Stomach (tissue), 4 donors: ENCODE data around the gene OMA1.

Source experiments
- CTCF ChIP-seq, 7 experiments: fragments of 450-650 bp in 4 of 7; fragments of 200-600 bp in 3 of 7; sonication (generic) in 3 of 7; IDR thresholded peaks; one replicate each; pipeline ENCODE4 v1.5.1; 2016 to 2019; ENCODE audit warnings: antibody characterized with exemption in 7 of 7, control low read depth in 2 of 7, mild to moderate bottlenecking in 1 of 7
- POLR2A ChIP-seq, 4 donors: fragments of 450-650 bp; IDR thresholded peaks; one replicate each; pipeline ENCODE4 v1.6.1; 2016; ENCODE audit warnings: antibody characterized with exemption in 4 of 4, control low read depth in 2 of 4, mild to moderate bottlenecking in 1 of 4, moderate library complexity in 1 of 4
- POLR2AphosphoS5 ChIP-seq, 3 donors: sonication (generic); formaldehyde crosslinking; IDR thresholded peaks; one replicate each; pipeline ENCODE4 v1.6.1; 2016; ENCODE audit warnings: antibody characterized with exemption in 3 of 3

GRCh38 chr1:58529284-58529683 lies 17.2 kb downstream of the OMA1 start:
- TF ChIP-seq POLR2AphosphoS5 (IDR thresholded peaks at IDR 0.05) = no peak
- TF ChIP-seq POLR2A (IDR thresholded peaks at IDR 0.05) = no peak
- no peak for TF ChIP-seq CTCF (IDR thresholded peaks at IDR 0.05)
